ENCODE data around the gene CCNB1IP1.

- TF ChIP-seq TAF1 (IDR thresholded peaks at IDR 0.05; ENCODE audit: borderline replicate concordance, insufficient read depth, low read length) (no peak), POLR2AphosphoS5 (IDR thresholded peaks at IDR 0.05; ENCODE audit: low read depth, low read length) (no peak), SIN3A (IDR thresholded peaks at IDR 0.05; ENCODE audit: borderline replicate concordance, insufficient read depth, low read length) (no peak), REST (IDR thresholded peaks at IDR 0.05; ENCODE audit: insufficient read depth in 1 of 2, low read depth in 2 of 2, low read length in 2 of 2) (no peak), FOXP2 (optimal IDR thresholded peaks at IDR 0.05; ENCODE audit: borderline replicate concordance, extremely low read depth, extremely low read length, insufficient read depth) (no peak)
These were observed 59.0 kb downstream of the CCNB1IP1 start for GRCh38 chr14:20274062-20274461.

All from PFSK-1 (cell line).